ENCODE measurements around the gene KRT16. TPM values are rescaled to one million over a fixed set of nuclear protein-coding genes. Genes with fewer than 3 reads are reported as not detected.

KRT16 gene
- total RNA-seq, 1 donor from 2014 or later, result 4.8 TPM

GRCh38 chr17:41600318-41600717 lies 12.2 kb downstream of the KRT16 start:
- TF ChIP-seq CTCF (IDR thresholded peaks at IDR 0.05; ENCODE audit: insufficient read depth, low read length, poor library complexity, severe bottlenecking), result no peak
- Histone ChIP-seq H3K27me3 (ENCODE audit: control insufficient read depth, insufficient read depth, low read length) (peaks cover 3% of the 10 kb centered on the region), H3K36me3 (ENCODE audit: control insufficient read depth, insufficient read depth, low read length) (no peaks in the 10 kb centered on the region), H3K4me3 (ENCODE audit: low read depth, low read length) (no peak overlapping the region)
- no peak for DNase-seq (ENCODE audit: low read depth)

GRCh38 chr17:41599680-41600079 lies 12.9 kb downstream of the KRT16 start:
- DNase-seq (ENCODE audit: low read depth), result no peak
- Histone ChIP-seq H3K36me3 (ENCODE audit: control insufficient read depth, insufficient read depth, low read length) (no peaks in the 10 kb centered on the region), H3K4me3 (ENCODE audit: low read depth, low read length) (no peak overlapping the region), H3K27me3 (ENCODE audit: control insufficient read depth, insufficient read depth, low read length) (peaks cover 7% of the 10 kb centered on the region)
- no peak for TF ChIP-seq CTCF (IDR thresholded peaks at IDR 0.05; ENCODE audit: insufficient read depth, low read length, poor library complexity, severe bottlenecking)

- H3K27me3 ChIP-seq (ENCODE audit: control insufficient read depth, insufficient read depth, low read length), result peaks cover 16% of the 10 kb centered on the region
- no peak for DNase-seq (ENCODE audit: low read depth)
- TF ChIP-seq CTCF (IDR thresholded peaks at IDR 0.05; ENCODE audit: insufficient read depth, low read length, poor library complexity, severe bottlenecking), result no peak
- H3K4me3 ChIP-seq (ENCODE audit: low read depth, low read length), result no peak overlapping the region
- no peaks in the 10 kb centered on the region for H3K36me3 ChIP-seq (ENCODE audit: control insufficient read depth, insufficient read depth, low read length)
These were observed 17.0 kb downstream of the KRT16 start for GRCh38 chr17:41595585-41595984.

- peaks cover 16% of the 10 kb centered on the region for H3K27me3 ChIP-seq (ENCODE audit: control insufficient read depth, insufficient read depth, low read length)
- no peaks in the 10 kb centered on the region for H3K36me3 ChIP-seq (ENCODE audit: control insufficient read depth, insufficient read depth, low read length)
- no peak overlapping the region for H3K4me3 ChIP-seq (ENCODE audit: low read depth, low read length)
- TF ChIP-seq CTCF (IDR thresholded peaks at IDR 0.05; ENCODE audit: insufficient read depth, low read length, poor library complexity, severe bottlenecking), result no peak
- no peak for DNase-seq (ENCODE audit: low read depth)
These were observed 18.1 kb downstream of the KRT16 start for GRCh38 chr17:41594363-41594915.

- H3K36me3 ChIP-seq (ENCODE audit: control insufficient read depth, insufficient read depth, low read length), result no peaks in the 10 kb centered on the region
- no peak overlapping the region for H3K4me3 ChIP-seq (ENCODE audit: low read depth, low read length)
- H3K27me3 ChIP-seq (ENCODE audit: control insufficient read depth, insufficient read depth, low read length), result peaks cover 16% of the 10 kb centered on the region
- no peak for TF ChIP-seq CTCF (IDR thresholded peaks at IDR 0.05; ENCODE audit: insufficient read depth, low read length, poor library complexity, severe bottlenecking)
- DNase-seq (ENCODE audit: low read depth), result no peak
These were observed 19.1 kb downstream of the KRT16 start for GRCh38 chr17:41593306-41593981.

All from kidney epithelial cell (primary cell).